Sigmoid colon (tissue), 7 donors: ENCODE results near the gene MYH9. TPM values are rescaled to one million over a fixed set of nuclear protein-coding genes. Genes with fewer than 3 reads are reported as not detected.
A peak's percentile ranks its signal among the peaks of the same experiment; 100 is the strongest.
"Not testable (repeated sequence)": the region's sequence is repeated elsewhere in the genome, so short reads cannot be mapped to it uniquely, and the experiment has no call there.

Source experiments
- DNase-seq: peaks from one replicate; pipeline ENCODE4 v3.0.0-alpha.2; 2019
- H3K27ac ChIP-seq, 4 donors: fragments of 200-600 bp; sonication (generic); one replicate each; pipeline ENCODE4 v1.5.1; 2016 to 2019; ENCODE audit warnings: mild to moderate bottlenecking in 1 of 4
- H3K27me3 ChIP-seq, 3 donors: fragments of 200-600 bp; sonication (generic); one replicate each; pipeline ENCODE4 v1.5.1; 2019; ENCODE audit warnings: mild to moderate bottlenecking in 1 of 3
- H3K36me3 ChIP-seq, 4 donors: fragments of 200-600 bp; sonication (generic); one replicate each; pipeline ENCODE4 v1.5.1; 2016 to 2019
- H3K4me1 ChIP-seq, 4 donors: fragments of 200-600 bp; sonication (generic); one replicate each; pipeline ENCODE4 v1.5.1; 2017 to 2019
- H3K4me3 ChIP-seq, 4 donors: fragments of 200-600 bp; sonication (generic); one replicate each; pipeline ENCODE4 v1.5.1; 2017 to 2019; ENCODE audit warnings: mild to moderate bottlenecking in 2 of 4, moderate library complexity in 1 of 4
- H3K9me3 ChIP-seq, 4 donors: fragments of 200-600 bp in 3 of 4; sonication (generic) in 3 of 4; one replicate each; pipeline versions ENCODE4 v1.5.1 to v1.6.1; 2013 to 2019
- EP300 ChIP-seq, 4 donors: sonication (generic); formaldehyde crosslinking; IDR thresholded peaks; one replicate each; pipeline ENCODE4 v1.6.1; 2017; ENCODE audit warnings: antibody characterized with exemption in 4 of 4
- POLR2A ChIP-seq, 2 donors: fragments of 450-650 bp; IDR thresholded peaks; one replicate each; pipeline ENCODE4 v1.6.1; 2016; ENCODE audit warnings: antibody characterized with exemption in 2 of 2, mild to moderate bottlenecking in 2 of 2, moderate library complexity in 2 of 2
- POLR2AphosphoS5 ChIP-seq, 4 donors: sonication (generic); formaldehyde crosslinking; IDR thresholded peaks; one replicate each; pipeline ENCODE4 v1.6.1; 2017; ENCODE audit warnings: antibody characterized with exemption in 4 of 4
- WGBS, 2 donors: extraction: QIAGEN DNeasy Blood & Tissue Kit; methylation state at CpG; one replicate each; pipeline ENCODE4 v1.1.7; 2013; 5-methylcytosine and 5-hydroxymethylcytosine counted together
- intact Hi-C: fragments of 100-400 bp; cut with DNase I; formaldehyde crosslinking; loops from one replicate; pipeline ENCODE4 v1.15.1; 2023
- polyA plus RNA-seq, 3 donors: library from polyadenylated mRNA; stranded (reverse); fragments of 200-250 nt; gene quantifications; one replicate each; pipeline ENCODE4 v1.2.3, GENCODE V29; 2013
- total RNA-seq, 4 donors: library from RNA; depleted of rRNA; stranded (reverse); fragments of >200 nt; gene quantifications; one replicate each; pipeline ENCODE4 v1.1.0, GENCODE V29; 2016
- TF ChIP-seq, protein P1 (sequence below), 4 experiments: fragments of 450-650 bp in 3 of 4; fragments of 200-600 bp in 1 of 4; IDR thresholded peaks; one replicate each; pipeline ENCODE4 v1.5.1; 2016 to 2019; ENCODE audit warnings: antibody characterized with exemption in 4 of 4, mild to moderate bottlenecking in 3 of 4, moderate library complexity in 2 of 4
- donor health status: healthy with polysubstance abuse.
- donor health status: Bipolar disorder and iron deficiency.
- donor health status: healthy.

The MYH9 gene
- total and polyA plus RNA-seq, 7 donors = 63.7 to 307 (median 182) TPM

DNA sequence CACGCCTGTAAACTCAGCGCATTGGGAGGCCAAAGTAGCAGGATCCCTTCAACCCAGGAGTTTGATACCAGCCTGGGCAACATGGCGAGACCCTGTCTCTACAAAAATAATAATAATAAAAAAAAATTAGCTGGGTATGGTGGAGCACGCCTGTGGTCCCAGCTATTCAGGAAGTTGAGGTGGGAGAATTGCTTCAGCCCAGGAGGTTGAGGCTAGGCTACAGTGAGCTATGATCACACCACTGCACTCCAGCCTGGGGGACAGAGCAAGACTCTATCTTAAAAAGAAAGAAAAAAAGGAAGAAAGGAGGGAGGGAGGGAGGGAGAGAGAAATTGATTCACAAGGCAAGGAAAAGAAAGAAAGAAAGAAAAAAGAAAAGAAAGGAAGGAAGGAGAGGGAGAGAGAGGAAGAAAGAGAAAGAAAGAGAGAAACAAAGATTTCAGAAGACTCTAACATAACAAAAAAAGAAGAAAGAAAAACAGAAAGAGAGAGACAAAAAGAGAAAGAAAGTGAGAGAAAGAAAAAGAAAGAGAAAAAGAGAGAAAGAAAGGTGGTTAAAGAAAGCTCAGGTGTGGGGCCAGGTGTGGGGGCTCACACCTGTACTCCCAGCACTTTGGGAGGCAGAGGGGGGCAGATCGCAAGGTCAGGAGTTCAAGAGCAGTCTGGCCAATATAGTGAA lies 37.3 kb upstream of the MYH9 start:
- Histone ChIP-seq H3K27ac (no peak overlapping the region), H3K9me3 (no peaks in the 10 kb centered on the region), H3K4me1 (peaks cover 0 to 10% (median 3%) of the 10 kb centered on the region in 4 donors), H3K4me3 (no peak overlapping the region), H3K27me3 (no peaks in the 10 kb centered on the region), H3K36me3 (no peaks in the 10 kb centered on the region)
- intact Hi-C loops = no loop called here
- TF ChIP-seq, protein P1, sequence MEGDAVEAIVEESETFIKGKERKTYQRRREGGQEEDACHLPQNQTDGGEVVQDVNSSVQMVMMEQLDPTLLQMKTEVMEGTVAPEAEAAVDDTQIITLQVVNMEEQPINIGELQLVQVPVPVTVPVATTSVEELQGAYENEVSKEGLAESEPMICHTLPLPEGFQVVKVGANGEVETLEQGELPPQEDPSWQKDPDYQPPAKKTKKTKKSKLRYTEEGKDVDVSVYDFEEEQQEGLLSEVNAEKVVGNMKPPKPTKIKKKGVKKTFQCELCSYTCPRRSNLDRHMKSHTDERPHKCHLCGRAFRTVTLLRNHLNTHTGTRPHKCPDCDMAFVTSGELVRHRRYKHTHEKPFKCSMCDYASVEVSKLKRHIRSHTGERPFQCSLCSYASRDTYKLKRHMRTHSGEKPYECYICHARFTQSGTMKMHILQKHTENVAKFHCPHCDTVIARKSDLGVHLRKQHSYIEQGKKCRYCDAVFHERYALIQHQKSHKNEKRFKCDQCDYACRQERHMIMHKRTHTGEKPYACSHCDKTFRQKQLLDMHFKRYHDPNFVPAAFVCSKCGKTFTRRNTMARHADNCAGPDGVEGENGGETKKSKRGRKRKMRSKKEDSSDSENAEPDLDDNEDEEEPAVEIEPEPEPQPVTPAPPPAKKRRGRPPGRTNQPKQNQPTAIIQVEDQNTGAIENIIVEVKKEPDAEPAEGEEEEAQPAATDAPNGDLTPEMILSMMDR (IDR thresholded peaks at IDR 0.05) = no peak
- no peak for TF ChIP-seq EP300 (IDR thresholded peaks at IDR 0.05)
- no peak for TF ChIP-seq POLR2AphosphoS5 (IDR thresholded peaks at IDR 0.05)
- DNase-seq = no peak
- 91 to 95% methylated on average over 5 of the region's 5 CpGs for WGBS, 2 donors

DNA sequence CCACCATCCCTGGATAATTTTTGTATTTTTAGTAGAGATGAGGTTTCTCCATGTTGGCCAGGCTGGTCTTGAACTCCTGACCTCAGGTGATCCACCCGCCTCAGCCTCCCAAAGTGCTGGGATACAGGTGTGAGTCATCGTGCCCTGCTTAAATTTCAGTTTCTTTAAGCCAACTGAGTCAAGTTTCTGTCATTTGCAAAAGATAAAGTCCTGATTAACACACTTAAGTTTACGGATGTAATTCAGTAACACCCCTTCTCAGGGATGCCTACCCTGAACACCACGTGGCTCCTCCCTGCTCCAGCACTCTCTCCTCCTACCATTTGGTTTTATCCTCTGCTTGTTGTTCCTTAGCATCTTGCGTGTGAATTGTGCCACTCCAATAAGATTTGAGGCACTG lies 36.7 kb upstream of the MYH9 start:
- H3K27ac ChIP-seq, H3K27me3 ChIP-seq, H3K36me3 ChIP-seq, H3K9me3 ChIP-seq, H3K4me3 ChIP-seq, DNase-seq, intact Hi-C loops: not testable (repeated sequence)
- 82 to 93% methylated on average over 5 of the region's 5 CpGs for WGBS, 2 donors
- H3K4me1 ChIP-seq = peaks cover 0 to 15% (median 9%) of the 10 kb centered on the region in 4 donors

DNA sequence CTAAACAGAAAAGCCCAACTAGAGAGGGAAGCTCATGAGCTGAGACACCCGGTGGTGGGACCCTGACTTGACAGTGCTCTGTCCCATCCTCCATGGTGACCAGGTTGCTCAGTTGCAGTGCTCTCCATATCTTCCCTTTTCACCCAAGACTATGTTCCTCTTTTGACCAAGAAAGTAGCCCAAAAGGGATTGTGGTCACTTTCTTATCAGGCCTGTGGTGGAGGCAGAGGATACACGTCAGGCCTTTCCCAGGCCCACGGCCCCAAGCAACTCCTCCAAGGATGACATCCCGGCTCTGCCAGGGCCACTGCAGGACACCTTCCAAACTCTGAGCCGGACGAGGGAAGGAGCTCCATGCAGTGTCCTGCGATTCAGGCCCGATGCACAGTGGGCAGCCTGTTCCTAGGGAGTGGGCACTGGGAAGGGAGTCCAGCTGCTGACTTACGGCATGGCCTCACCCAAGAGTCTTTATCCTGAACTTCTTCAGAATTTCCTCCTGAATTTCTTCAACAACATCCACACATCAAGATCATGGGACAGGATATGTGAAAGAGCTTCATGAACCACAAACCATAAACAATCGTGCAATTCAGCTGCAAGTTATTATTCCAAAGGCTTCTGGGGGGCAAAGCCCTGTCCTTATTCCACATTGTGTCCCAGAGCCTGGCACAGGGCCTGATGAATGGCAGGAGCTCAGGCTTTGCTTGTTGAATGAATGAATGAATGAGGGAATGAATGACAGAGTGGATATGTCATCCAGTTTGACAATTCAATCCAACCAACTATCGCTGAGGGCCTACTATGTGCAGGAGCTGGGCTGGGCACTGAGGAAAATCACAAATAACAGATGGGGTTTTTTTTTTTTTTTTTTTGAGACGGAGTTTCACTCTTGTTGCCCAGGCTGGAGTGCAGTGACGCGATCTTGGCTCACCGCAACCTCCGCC lies 36.0 kb upstream of the MYH9 start:
- TF ChIP-seq POLR2AphosphoS5 (IDR thresholded peaks at IDR 0.05) (no peak), EP300 (IDR thresholded peaks at IDR 0.05) (no peak), POLR2A (IDR thresholded peaks at IDR 0.05) (no peak)
- TF ChIP-seq, protein P1 (IDR thresholded peaks at IDR 0.05) = no peak
- Histone ChIP-seq H3K27me3 (no peaks in the 10 kb centered on the region), H3K27ac (no peak overlapping the region), H3K4me3 (no peak overlapping the region), H3K9me3 (no peaks in the 10 kb centered on the region), H3K36me3 (no peaks in the 10 kb centered on the region), H3K4me1 (peaks cover 0 to 22% (median 16%) of the 10 kb centered on the region in 4 donors)
- intact Hi-C loops = no loop called here
- 82 to 86% methylated on average over 15 to 16 of the region's 16 CpGs for WGBS, 2 donors
- DNase-seq = no peak

DNA sequence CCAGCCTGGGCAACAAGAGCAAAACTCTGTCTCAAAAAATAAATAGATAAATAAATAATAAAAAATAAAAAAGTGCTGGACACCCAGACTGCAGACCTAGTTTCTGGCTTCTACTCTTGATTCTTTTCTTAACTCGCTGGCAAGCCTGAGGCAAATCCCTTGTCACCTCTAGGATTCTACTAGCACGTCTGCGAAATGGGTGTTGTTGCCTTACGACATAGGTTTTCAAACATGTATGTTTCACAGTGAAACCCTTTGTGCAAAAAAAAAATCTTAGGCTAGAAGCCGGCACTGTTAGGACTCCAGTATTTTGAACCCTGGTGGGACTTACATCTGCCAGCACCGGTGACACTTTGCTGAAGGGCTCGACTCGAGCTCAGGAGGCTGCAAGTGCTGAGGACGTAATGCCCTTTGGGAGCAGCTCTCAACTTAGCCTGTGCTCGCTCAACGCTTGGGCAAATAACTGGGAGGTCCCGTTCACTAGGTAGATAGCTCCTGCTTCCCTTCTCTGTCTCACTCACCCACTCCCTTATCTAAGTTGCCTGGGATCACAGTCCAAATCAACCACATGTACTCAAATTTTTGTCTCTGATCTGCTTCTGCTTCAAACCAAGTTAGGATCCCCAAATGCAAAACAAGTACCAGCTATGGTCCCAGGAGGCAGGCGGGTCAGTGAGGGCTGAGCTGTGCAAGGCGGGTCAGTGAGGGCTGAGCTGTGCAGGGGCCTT lies 34.7 kb upstream of the MYH9 start:
- TF ChIP-seq EP300 (IDR thresholded peaks at IDR 0.05) = no peak
- no peak overlapping the region for H3K27ac ChIP-seq
- H3K4me3 ChIP-seq = no peak overlapping the region
- 66 to 82% methylated on average over 14 of the region's 14 CpGs for WGBS, 2 donors
- no peaks in the 10 kb centered on the region for H3K9me3 ChIP-seq
- peaks cover 0 to 25% (median 18%) of the 10 kb centered on the region in 4 donors for H3K4me1 ChIP-seq
- no peak for DNase-seq
- intact Hi-C loops = no loop called here
- no peaks in the 10 kb centered on the region for H3K27me3 ChIP-seq
- H3K36me3 ChIP-seq = no peaks in the 10 kb centered on the region

GRCh38 chr22:36419912-36420882 lies 32.4 kb upstream of the MYH9 start:
- TF ChIP-seq, protein P1 (IDR thresholded peaks at IDR 0.05) = no peak
- TF ChIP-seq POLR2A (IDR thresholded peaks at IDR 0.05) (no peak), POLR2AphosphoS5 (IDR thresholded peaks at IDR 0.05) (no peak), EP300 (IDR thresholded peaks at IDR 0.05) (no peak)
- Histone ChIP-seq H3K9me3 (no peaks in the 10 kb centered on the region), H3K4me3 (peak overlapping the region in 3 of 4 donors; percentile 19 to 29 (median 24)), H3K4me1 (peaks cover 0 to 25% (median 18%) of the 10 kb centered on the region in 4 donors), H3K36me3 (no peaks in the 10 kb centered on the region), H3K27ac (peak overlapping the region; percentile 56 to 88 (median 73)), H3K27me3 (no peaks in the 10 kb centered on the region)
- WGBS, 2 donors = 16 to 58% methylated on average over 21 of the region's 21 CpGs
- intact Hi-C loops = no loop called here
- no peak for DNase-seq
